H1 (cell line): Measurements from ENCODE around the gene CCDC74A. TPM values are rescaled to one million over a fixed set of nuclear protein-coding genes. Genes with fewer than 3 reads are reported as not detected.
"Not testable (repeated sequence)": the region's sequence is repeated elsewhere in the genome, so short reads cannot be mapped to it uniquely, and the experiment has no call there.

Experiments
- CTCF ChIA-PET: fragments of 300-600 bp; sonication (Branson Sonifier 250); formaldehyde crosslinking; loops from one replicate; lab custom pipeline; 2021; ENCODE audit not compliant: partially characterized antibody; lab: Charles Lee
- POLR2A ChIA-PET: fragments of 300-600 bp; sonication (Branson Sonifier 250); formaldehyde crosslinking; loops from one replicate; lab custom pipeline; 2021; ENCODE audit warnings: inconsistent platforms; ENCODE audit not compliant: partially characterized antibody; lab: Charles Lee
- DNase-seq, 2 experiments: peaks; one replicate each; pipeline versions ENCODE4 v3.0.0 to v3.0.0-alpha.2; 2010 to 2022; ENCODE audit warnings: low spot score in 2 of 2, low read depth in 1 of 2, mixed read lengths in 1 of 2
- FAIRE-seq: peaks from 2 replicates; lab custom pipeline; 2011; peaks lifted over from hg19 to GRCh38; lab: Jason Lieb, UNC
- H2AFZ ChIP-seq: 2 replicates; pipeline ENCODE4 v1.8.1; 2012; ENCODE audit warnings: low read length, inconsistent platforms
- H2AK5ac ChIP-seq: 2 replicates; pipeline ENCODE4 v1.6.1; 2013; ENCODE audit warnings: low read depth, low read length
- H2BK120ac ChIP-seq: replicated peaks from 2 replicates; pipeline ENCODE3; 2013; ENCODE audit warnings: low read depth, low read length, inconsistent platforms
- H2BK12ac ChIP-seq: 2 replicates; pipeline ENCODE4 v1.6.1; 2013; ENCODE audit warnings: low read depth, low read length
- H2BK15ac ChIP-seq: 2 replicates; pipeline ENCODE4 v1.6.1; 2013; ENCODE audit warnings: low read length
- H2BK20ac ChIP-seq: 2 replicates; pipeline ENCODE4 v1.6.1; 2013; ENCODE audit warnings: low read length
- H2BK5ac ChIP-seq: 2 replicates; pipeline ENCODE4 v1.6.1; 2013; ENCODE audit warnings: low read depth, low read length
- H3K14ac ChIP-seq: 2 replicates; pipeline ENCODE4 v1.6.1; 2013; ENCODE audit warnings: inconsistent platforms; ENCODE audit not compliant: insufficient read length
- H3K18ac ChIP-seq: 2 replicates; pipeline ENCODE4 v1.6.1; 2013; ENCODE audit warnings: low read length; ENCODE audit errors: extremely low read depth
- H3K23ac ChIP-seq: 2 replicates; pipeline ENCODE4 v1.6.1; 2013; ENCODE audit warnings: inconsistent platforms; ENCODE audit not compliant: insufficient read length
- H3K23me2 ChIP-seq: 2 replicates; pipeline ENCODE4 v1.6.1; 2013; ENCODE audit warnings: low read depth, low read length
- H3K27ac ChIP-seq: 2 replicates; pipeline ENCODE4 v1.6.1; 2011; ENCODE audit warnings: low read depth, low read length, inconsistent platforms
- H3K27me3 ChIP-seq, 4 experiments: replicated peaks in 1 of 4; 1 replicate in 1 of 4; 2 replicates in 3 of 4; pipeline versions ENCODE4 v1.6.1 to v1.8.1; 2011 to 2013; ENCODE audit warnings: low read length in 3 of 4, mild to moderate bottlenecking in 3 of 4, inconsistent platforms in 2 of 4, mixed read lengths in 2 of 4, moderate library complexity in 1 of 4; ENCODE audit not compliant: control insufficient read depth in 3 of 4, insufficient read depth in 3 of 4; ENCODE audit errors: extremely low read depth in 1 of 4
- H3K36me3 ChIP-seq, 4 experiments: 2 replicates each; pipeline versions ENCODE4 v1.6.1 to v1.8.1; 2011 to 2013; ENCODE audit warnings: mild to moderate bottlenecking in 4 of 4, low read length in 3 of 4, moderate library complexity in 2 of 4, control low read depth in 1 of 4, inconsistent platforms in 1 of 4; ENCODE audit not compliant: insufficient read depth in 4 of 4, control insufficient read depth in 2 of 4
- H3K4ac ChIP-seq: replicated peaks from 2 replicates; pipeline ENCODE3; 2013; ENCODE audit warnings: low read length, low read depth, mixed read lengths, inconsistent platforms; ENCODE audit not compliant: insufficient read length
- H3K4me1 ChIP-seq, 4 experiments: replicated peaks in 1 of 4; 1 replicate in 1 of 4; 2 replicates in 3 of 4; pipeline versions ENCODE4 v1.6.1 to v1.8.1; 2011 to 2013; ENCODE audit warnings: low read length in 3 of 4, inconsistent platforms in 2 of 4, mixed read lengths in 1 of 4; ENCODE audit not compliant: insufficient read depth in 4 of 4, control insufficient read depth in 3 of 4
- H3K4me2 ChIP-seq, 2 experiments: 2 replicates each; pipeline versions ENCODE4 v1.6.1 to v1.8.1; 2011 to 2013; ENCODE audit warnings: low read depth in 2 of 2, low read length in 2 of 2, control low read depth in 1 of 2, inconsistent platforms in 1 of 2, mild to moderate bottlenecking in 1 of 2; ENCODE audit not compliant: insufficient read depth in 1 of 2
- H3K4me3 ChIP-seq, 4 experiments: fragments of 200-600, 300-600 bp in 1 of 4; sonication (generic), shearing (Covaris generic), sonication (Bioruptor Twin) in 1 of 4; 2 replicates each; pipeline versions ENCODE4 v1.5.1 to v1.8.1; 2011 to 2016; ENCODE audit warnings: low read length in 4 of 4, low read depth in 3 of 4, control low read depth in 2 of 4, inconsistent platforms in 2 of 4, mild to moderate bottlenecking in 2 of 4, mixed read lengths in 1 of 4, moderate library complexity in 1 of 4; ENCODE audit not compliant: insufficient read depth in 2 of 4; ENCODE audit errors: extremely low read depth in 1 of 4
- H3K56ac ChIP-seq: replicated peaks from 2 replicates; pipeline ENCODE3; 2013; ENCODE audit warnings: low read depth, mild to moderate bottlenecking, mixed read lengths, low read length, inconsistent platforms; ENCODE audit not compliant: insufficient read length
- H3K79me1 ChIP-seq: 2 replicates; pipeline ENCODE4 v1.6.1; 2013; ENCODE audit warnings: low read depth, low read length, control low read depth
- H3K79me2 ChIP-seq, 2 experiments: 2 replicates each; pipeline versions ENCODE4 v1.6.1 to v1.8.1; 2012 to 2013; ENCODE audit warnings: low read length in 2 of 2, mild to moderate bottlenecking in 2 of 2, inconsistent platforms in 1 of 2; ENCODE audit not compliant: insufficient read depth in 2 of 2, control insufficient read depth in 1 of 2
- H3K9ac ChIP-seq, 4 experiments: replicated peaks in 1 of 4; 1 replicate in 1 of 4; 2 replicates in 3 of 4; pipeline versions ENCODE4 v1.6.1 to v1.8.1; 2011 to 2013; ENCODE audit warnings: low read depth in 3 of 4, low read length in 3 of 4, control low read depth in 2 of 4, mild to moderate bottlenecking in 2 of 4, moderate library complexity in 2 of 4, inconsistent platforms in 1 of 4; ENCODE audit errors: extremely low read depth in 1 of 4
- H3K9me3 ChIP-seq, 2 experiments: 2 replicates each; pipeline versions ENCODE4 v1.6.1 to v1.8.1; 2012 to 2013; ENCODE audit warnings: mild to moderate bottlenecking in 2 of 2, moderate library complexity in 2 of 2, control low read depth in 1 of 2, inconsistent platforms in 1 of 2, low read depth in 1 of 2, low read length in 1 of 2, mixed read lengths in 1 of 2; ENCODE audit not compliant: insufficient read depth in 2 of 2
- H4K20me1 ChIP-seq, 2 experiments: replicated peaks in 1 of 2; 2 replicates each; pipeline versions ENCODE3 to v1.8.1; 2011 to 2013; ENCODE audit warnings: inconsistent platforms in 2 of 2, low read length in 2 of 2, mild to moderate bottlenecking in 1 of 2; ENCODE audit not compliant: insufficient read depth in 2 of 2, control insufficient read depth in 1 of 2
- H4K5ac ChIP-seq: 2 replicates; pipeline ENCODE4 v1.6.1; 2013; ENCODE audit warnings: low read length, low read depth, mixed read lengths, inconsistent platforms; ENCODE audit not compliant: insufficient read length
- H4K8ac ChIP-seq: 2 replicates; pipeline ENCODE4 v1.8.0; 2013; ENCODE audit warnings: mild to moderate bottlenecking, moderate library complexity, low read length, inconsistent platforms; ENCODE audit not compliant: insufficient read depth; ENCODE audit errors: extremely low read depth
- H4K91ac ChIP-seq: replicated peaks from 2 replicates; pipeline ENCODE3; 2013; ENCODE audit warnings: low read length, mixed read lengths, inconsistent platforms; ENCODE audit not compliant: insufficient read length
- WGBS, 2 experiments: shearing (Covaris generic) in 1 of 2; methylation state at CpG; one replicate each; pipeline versions ENCODE4 v1.1.6 to v1.1.7; 2013 to 2015; ENCODE audit warnings: low lambda C conversion rate in 2 of 2, mixed read lengths in 2 of 2, inconsistent platforms in 1 of 2, low coverage in 1 of 2, missing lambda C conversion rate in 1 of 2; ENCODE audit not compliant: insufficient replicate concordance in 2 of 2, insufficient coverage in 1 of 2, insufficient read length in 1 of 2; ENCODE audit errors: extremely low coverage in 1 of 2, missing lambda C conversion rate in 1 of 2; 5-methylcytosine and 5-hydroxymethylcytosine counted together
- polyA plus RNA-seq, 7 experiments: library from polyadenylated mRNA; depleted of rRNA in 3 of 7; stranded (reverse) in 5 of 7; unstranded in 2 of 7; fragments of >200 nt in 5 of 7; fragments of 200-250 nt in 2 of 7; gene quantifications; 1 replicate in 5 of 7; 2 replicates in 1 of 7; 4 replicates in 1 of 7; pipeline versions ENCODE4 v1.2.1 to v1.2.3, GENCODE V29; 2011 to 2013; ENCODE audit warnings: missing spikeins in 2 of 7, mixed read lengths in 2 of 7
- total RNA-seq: library from RNA; stranded (reverse); fragmentation: NEBNext Ultra II Directional; extraction: Animal tissue kit (Norgen Biotek cat#: 25700); gene quantifications from 2 replicates; pipeline ENCODE4 v1.2.1, GENCODE V29; 2021

Gene CCDC74A
- total and polyA plus RNA-seq, 2 of the 8 experiments (the other 6 are each of a cell fraction or from before 2014, with no cell fraction given): 18.1 to 21.0 TPM

DNA sequence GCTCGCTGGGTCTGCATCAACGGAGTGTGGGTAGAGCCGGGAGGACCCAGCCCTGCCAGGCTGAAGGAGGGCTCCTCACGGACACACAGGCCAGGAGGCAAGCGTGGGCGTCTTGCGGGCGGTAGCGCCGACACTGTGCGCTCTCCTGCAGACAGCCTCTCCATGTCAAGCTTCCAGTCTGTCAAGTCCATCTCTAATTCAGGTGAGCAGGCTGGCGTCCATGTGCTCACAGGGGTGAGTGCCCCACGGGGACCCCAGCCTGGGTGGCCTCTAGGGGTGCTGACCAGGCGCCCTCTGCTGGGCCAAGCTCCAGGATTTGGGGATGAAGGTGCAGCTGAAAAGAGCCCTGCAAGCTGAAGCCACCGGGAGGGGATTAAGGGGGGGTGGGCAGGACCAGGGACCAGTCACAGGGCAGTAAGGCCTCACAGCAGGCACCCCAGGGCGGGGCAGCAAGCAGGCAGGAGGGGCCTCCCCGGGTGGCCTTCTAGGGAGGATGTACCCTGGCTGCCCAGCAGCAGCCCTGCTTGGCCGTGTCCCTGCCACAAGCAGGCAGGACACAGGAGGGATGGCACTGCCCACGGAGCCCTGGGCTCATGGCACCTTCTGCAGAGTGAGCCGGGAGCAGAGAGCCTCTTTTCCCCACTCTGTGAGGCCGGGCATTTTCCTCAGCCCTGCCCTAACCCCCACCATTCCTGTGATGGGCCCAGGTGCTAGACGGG is 3.1 kb downstream of the CCDC74A start:
- DNase-seq: peak in 1 of 2 experiments; percentile 62
- not testable (repeated sequence) for H3K4ac ChIP-seq

More for the DNA sequence above, 3.1 kb downstream of the CCDC74A start:
- H4K91ac ChIP-seq, H3K23ac ChIP-seq, H3K23me2 ChIP-seq, H4K8ac ChIP-seq, H3K14ac ChIP-seq, H3K27ac ChIP-seq, CTCF ChIA-PET, H3K4me1 ChIP-seq, FAIRE-seq, H3K79me1 ChIP-seq, H2AK5ac ChIP-seq, H2BK5ac ChIP-seq, H4K20me1 ChIP-seq, H2BK120ac ChIP-seq, H3K36me3 ChIP-seq, H3K4me3 ChIP-seq, H3K79me2 ChIP-seq, H3K18ac ChIP-seq, H2AFZ ChIP-seq, POLR2A ChIA-PET, H3K4me2 ChIP-seq, H2BK20ac ChIP-seq, H3K9ac ChIP-seq, H4K5ac ChIP-seq, H2BK12ac ChIP-seq, H2BK15ac ChIP-seq, H3K27me3 ChIP-seq, H3K9me3 ChIP-seq, H3K56ac ChIP-seq: not testable (repeated sequence)
- WGBS, 2 experiments: 88% methylated on average over 15 of the region's 22 CpGs; no CpG with 5 or more reads in 1 of the 2 experiments
